NCI-H526 (cell line): ENCODE data around the gene CRLF3.
"Not testable (repeated sequence)": the region's sequence is repeated elsewhere in the genome, so short reads cannot be mapped to it uniquely, and the experiment has no call there.

ENCODE experiments used
- DNase-seq, 2 experiments: peaks; one replicate each; lab custom pipeline; 2025; lab: John Stamatoyannopoulos, UW

CRLF3 gene

DNA sequence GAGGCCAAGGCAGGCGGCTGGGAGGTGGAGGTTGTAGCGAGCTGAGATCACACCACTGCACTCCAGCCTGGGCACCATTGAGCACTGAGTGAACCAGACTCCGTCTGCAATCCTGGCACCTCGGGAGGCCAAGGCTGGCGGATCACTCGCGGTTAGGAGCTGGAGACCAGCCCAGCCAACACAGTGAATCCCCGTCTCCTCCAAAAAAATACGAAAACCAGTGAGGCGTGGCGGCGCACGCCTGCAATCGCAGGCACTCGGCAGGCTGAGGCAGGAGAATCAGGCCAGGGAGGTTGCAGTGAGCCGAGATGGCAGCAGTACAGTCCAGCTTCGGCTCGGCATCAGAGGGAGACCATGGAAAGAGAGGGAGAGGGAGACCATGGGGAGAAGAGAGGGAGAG is 88.1 kb downstream of the CRLF3 start:
- not testable (repeated sequence) for DNase-seq

DNA sequence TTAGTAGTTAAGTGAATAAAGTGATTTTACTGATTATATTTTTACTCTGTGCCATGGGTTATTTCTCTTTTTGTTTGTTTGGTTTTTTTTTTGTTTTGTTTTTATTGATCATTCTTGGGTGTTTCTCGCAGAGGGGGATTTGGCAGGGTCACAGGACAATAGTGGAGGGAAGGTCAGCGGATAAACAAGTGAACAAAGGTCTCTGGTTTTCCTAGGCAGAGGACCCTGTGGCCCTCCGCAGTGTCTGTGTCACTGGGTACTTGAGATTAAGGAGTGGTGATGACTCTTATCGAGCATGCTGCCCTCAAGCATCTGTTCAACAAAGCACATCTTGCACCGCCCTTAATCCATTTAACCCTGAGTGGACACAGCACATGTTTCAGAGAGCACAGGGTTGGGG is 88.8 kb downstream of the CRLF3 start:
- not testable (repeated sequence) for DNase-seq

DNA sequence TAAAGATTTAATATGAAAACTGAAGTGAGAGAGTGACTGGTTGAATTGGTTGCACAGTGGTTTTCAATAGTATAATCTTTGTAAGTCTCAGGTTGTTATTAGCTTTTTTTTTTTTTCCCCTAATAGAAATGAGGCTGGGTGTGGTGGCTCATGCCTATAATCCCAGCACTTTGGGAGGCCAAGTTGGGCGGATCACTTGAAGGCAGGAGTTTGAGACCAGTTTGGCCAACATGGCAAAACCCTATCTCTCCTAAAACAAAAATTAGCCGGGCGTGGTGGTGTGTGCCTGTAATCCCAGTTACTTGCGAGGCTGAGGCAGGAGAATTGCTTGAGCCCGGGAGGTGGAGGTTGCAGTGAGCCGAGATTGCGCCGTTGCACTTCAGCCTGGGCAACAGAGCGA is 89.3 kb downstream of the CRLF3 start:
- not testable (repeated sequence) for DNase-seq

DNA sequence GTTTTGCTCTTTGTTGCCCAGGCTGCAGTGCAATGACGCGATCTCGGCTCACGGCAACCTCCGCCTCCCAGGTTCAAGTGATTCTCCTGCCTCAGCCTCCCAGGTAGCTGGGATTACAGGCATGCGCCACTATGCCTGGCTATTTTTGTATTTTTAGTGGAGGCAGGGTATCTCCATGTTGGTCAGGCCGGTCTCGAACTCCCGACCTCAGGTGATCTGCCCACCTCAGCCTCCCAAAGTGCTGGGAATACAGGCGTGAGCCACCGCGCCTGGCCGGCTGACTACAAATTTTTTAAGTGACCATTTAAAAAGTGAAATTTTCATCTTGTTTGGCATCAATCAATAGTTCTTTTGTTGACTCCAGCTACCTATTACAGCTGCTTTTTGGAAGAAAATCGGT is 90.3 kb downstream of the CRLF3 start:
- not testable (repeated sequence) for DNase-seq
